NCI-H1417 treated with DMSO at 0.1 percent for 48 hours (cell line): ENCODE results near the gene LRRC74B.
A peak's percentile ranks its signal among the peaks of the same experiment; 100 is the strongest.
"Not testable (repeated sequence)": the region's sequence is repeated elsewhere in the genome, so short reads cannot be mapped to it uniquely, and the experiment has no call there.

Experiments
- DNase-seq: peaks from one replicate; lab custom pipeline; 2025; lab: John Stamatoyannopoulos, UW

Gene LRRC74B

GRCh38 chr22:21045585-21046294, at the start of gene LRRC74B:
TSS of gene LRRC74B (plus strand) at chr22:21045946. CDS start at chr22:21045987, 41 bp downstream.
- peak; percentile 45 for DNase-seq

- DNase-seq = no peak
These were observed 49.7 kb upstream of the LRRC74B start for GRCh38 chr22:20996031-20996410.

- no peak for DNase-seq
These were observed 48.9 kb upstream of the LRRC74B start for GRCh38 chr22:20996598-20997535.

- no peak for DNase-seq
These were observed 48.0 kb upstream of the LRRC74B start for GRCh38 chr22:20997536-20998257.

- DNase-seq = no peak
These were observed 47.1 kb upstream of the LRRC74B start for GRCh38 chr22:20998411-20999336.

- no peak for DNase-seq
These were observed 46.2 kb upstream of the LRRC74B start for GRCh38 chr22:20999350-21000206.

GRCh38 chr22:21000207-21000986, 45.3 kb upstream of the LRRC74B start:
- no peak for DNase-seq

GRCh38 chr22:21000987-21001600, 44.7 kb upstream of the LRRC74B start:
- no peak for DNase-seq

- DNase-seq = peak; percentile 66
These were observed 44.0 kb upstream of the LRRC74B start, which contains the start of gene THAP7 for GRCh38 chr22:21001601-21002325. TSS of gene THAP7 (minus strand) at chr22:21002118. CDS start at chr22:21001911, 207 bp downstream.

GRCh38 chr22:21003782-21004181, 42.0 kb upstream of the LRRC74B start:
- no peak for DNase-seq

- DNase-seq = not testable (repeated sequence)
These were observed 36.5 kb upstream of the LRRC74B start for GRCh38 chr22:21009208-21009607.

GRCh38 chr22:21009638-21010425, 35.9 kb upstream of the LRRC74B start:
- no peak for DNase-seq

GRCh38 chr22:21010426-21011113, 35.2 kb upstream of the LRRC74B start:
- DNase-seq = no peak

- DNase-seq = no peak
These were observed 33.0 kb upstream of the LRRC74B start for GRCh38 chr22:21012446-21013407.

- no peak for DNase-seq
These were observed 32.0 kb upstream of the LRRC74B start for GRCh38 chr22:21013657-21014201.
